Measurements from ENCODE around the gene SLC40A1.

SLC40A1 gene

DNA sequence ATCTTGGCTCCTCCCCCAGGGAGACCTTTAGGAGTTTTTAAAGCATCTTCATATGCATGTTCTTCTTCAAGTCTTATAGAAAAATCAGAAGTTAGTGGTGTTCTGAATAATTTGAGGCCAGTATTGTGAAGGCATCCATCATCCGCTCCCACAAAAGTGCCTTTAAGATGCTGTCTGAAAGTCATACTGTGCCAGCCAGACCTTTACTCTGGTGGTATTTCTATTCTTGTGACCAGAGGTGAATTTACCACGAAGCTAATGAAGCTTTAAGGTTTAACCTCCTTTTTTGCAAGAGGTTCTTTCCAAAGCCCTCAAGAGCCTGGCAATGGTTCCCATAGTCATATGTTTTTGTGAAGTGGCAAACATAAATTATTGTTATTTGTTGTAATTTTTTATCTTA is 54.3 kb downstream of the SLC40A1 start:
- no peaks in the 10 kb centered on the region for H3K4me1 ChIP-seq (ENCODE audit: control insufficient read depth, insufficient read depth, low read length, unreplicated experiment)
- H2AFZ ChIP-seq (ENCODE audit: low read length, unreplicated experiment), result no peak overlapping the region

DNA sequence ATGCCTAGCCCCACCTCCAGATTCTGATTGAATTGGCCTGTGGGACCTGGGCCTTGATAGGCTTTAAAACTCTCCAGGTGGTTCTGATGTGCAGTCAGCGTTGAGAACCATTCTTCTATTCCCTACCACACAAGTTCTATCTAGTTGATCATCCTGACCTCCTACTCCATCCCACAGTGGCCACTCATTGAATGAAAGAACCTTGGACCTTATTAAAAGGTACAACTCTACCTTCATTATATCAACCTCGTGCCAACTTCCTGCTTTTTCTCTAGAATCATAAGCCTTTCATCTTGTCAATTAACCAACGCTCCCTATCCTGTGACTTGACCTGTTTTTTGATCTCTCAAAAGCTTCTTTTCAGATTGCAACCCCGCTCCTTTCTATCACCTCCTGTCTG is 55.8 kb downstream of the SLC40A1 start:
- H3K79me2 ChIP-seq (ENCODE audit: control insufficient read depth, insufficient read depth, low read length, unreplicated experiment), result no peaks in the 10 kb centered on the region
- no peaks in the 10 kb centered on the region for H3K36me3 ChIP-seq (ENCODE audit: insufficient read depth, low read length)
- H3K4me1 ChIP-seq (ENCODE audit: control insufficient read depth, insufficient read depth, low read length, unreplicated experiment), result no peaks in the 10 kb centered on the region
- H3K27me3 ChIP-seq (ENCODE audit: insufficient read depth, low read length), result no peaks in the 10 kb centered on the region
- no peak overlapping the region for H2AFZ ChIP-seq (ENCODE audit: low read length, unreplicated experiment)
- no peak overlapping the region for H3K27ac ChIP-seq (ENCODE audit: low read depth, low read length)
- H3K4me3 ChIP-seq (ENCODE audit: low read depth, low read length), result no peak overlapping the region

More for the DNA sequence above, 54.3 kb downstream of the SLC40A1 start:
- Histone ChIP-seq H3K27ac (ENCODE audit: low read depth, low read length) (no peak overlapping the region), H3K4me3 (ENCODE audit: low read depth, low read length) (no peak overlapping the region), H3K36me3 (ENCODE audit: insufficient read depth, low read length) (no peaks in the 10 kb centered on the region), H3K27me3 (ENCODE audit: insufficient read depth, low read length) (no peaks in the 10 kb centered on the region), H3K79me2 (ENCODE audit: control insufficient read depth, insufficient read depth, low read length, unreplicated experiment) (no peaks in the 10 kb centered on the region)

DNA sequence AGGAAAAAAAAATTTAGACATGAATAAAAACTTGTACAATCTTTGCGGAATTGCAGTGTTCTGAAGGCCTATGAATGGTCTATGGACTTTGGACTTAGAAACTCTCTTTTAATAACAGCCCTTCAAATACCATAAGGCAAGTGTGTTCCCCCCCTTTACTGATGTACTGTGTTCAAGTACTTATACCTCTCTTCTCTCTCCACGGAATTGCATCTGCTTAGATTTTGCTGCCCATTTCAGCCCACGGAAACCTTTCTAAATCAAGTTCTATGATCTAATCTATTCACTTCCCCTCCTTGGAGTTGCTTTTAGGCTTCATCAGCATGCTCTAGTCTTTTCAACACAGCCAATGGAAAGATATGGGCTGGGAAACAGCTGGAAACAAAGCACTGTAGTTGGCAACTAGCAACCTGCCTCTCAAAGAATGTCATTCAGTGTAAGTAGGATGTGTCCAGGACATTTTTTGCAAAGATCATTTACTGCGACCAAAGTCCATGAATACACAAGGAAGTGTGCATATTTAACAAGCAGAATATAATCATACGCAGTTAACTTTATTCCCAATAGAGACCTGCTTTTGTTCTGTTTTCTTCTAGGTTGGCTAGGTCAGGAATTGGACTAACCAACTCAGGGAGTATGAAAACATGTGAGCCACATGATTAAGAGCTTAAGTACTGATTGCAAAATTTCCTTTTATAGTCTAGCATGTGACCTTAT is 58.0 kb downstream of the SLC40A1 start:
- H3K27me3 ChIP-seq (ENCODE audit: insufficient read depth, low read length), result no peaks in the 10 kb centered on the region
- H3K36me3 ChIP-seq (ENCODE audit: insufficient read depth, low read length), result no peaks in the 10 kb centered on the region
- H3K4me3 ChIP-seq (ENCODE audit: low read depth, low read length), result no peak overlapping the region
- no peak overlapping the region for H3K27ac ChIP-seq (ENCODE audit: low read depth, low read length)
- no peaks in the 10 kb centered on the region for H3K4me1 ChIP-seq (ENCODE audit: control insufficient read depth, insufficient read depth, low read length, unreplicated experiment)
- H2AFZ ChIP-seq (ENCODE audit: low read length, unreplicated experiment), result no peak overlapping the region
- H3K79me2 ChIP-seq (ENCODE audit: control insufficient read depth, insufficient read depth, low read length, unreplicated experiment), result no peaks in the 10 kb centered on the region

DNA sequence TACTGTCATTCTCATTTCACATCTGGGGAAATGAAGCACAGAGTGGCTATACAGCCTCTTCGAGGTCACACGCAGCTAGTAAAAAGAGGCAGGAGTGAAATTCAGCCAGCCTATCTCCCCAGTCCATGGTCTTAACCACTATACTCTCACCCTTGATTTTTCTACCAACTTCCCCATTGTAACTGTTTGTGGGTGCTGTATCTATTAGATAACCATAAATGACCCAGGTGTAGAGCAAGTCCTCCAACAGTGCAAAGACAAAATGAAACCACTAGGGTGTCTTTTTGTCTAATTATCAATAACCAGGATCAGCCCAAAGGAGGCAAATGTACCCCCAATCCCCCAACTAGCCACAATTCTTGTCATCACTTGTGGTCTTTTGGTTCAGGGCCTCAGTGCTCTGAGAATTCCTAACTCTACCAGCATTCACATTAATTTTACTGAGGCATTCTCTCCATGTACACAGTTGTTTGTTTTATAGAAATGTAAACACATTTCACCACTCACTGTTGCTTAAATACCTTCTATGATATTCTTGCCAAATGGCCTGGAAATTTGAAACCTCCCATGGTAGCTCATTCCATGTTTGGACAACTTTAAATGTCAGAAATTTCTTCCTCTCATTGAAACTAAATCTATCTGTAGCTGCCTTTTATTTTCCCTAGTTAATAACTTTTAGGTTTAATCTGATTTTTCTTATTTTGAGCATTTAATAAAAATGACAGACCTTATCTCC is 58.7 kb downstream of the SLC40A1 start:
- Histone ChIP-seq H3K27me3 (ENCODE audit: insufficient read depth, low read length) (no peaks in the 10 kb centered on the region), H3K4me1 (ENCODE audit: control insufficient read depth, insufficient read depth, low read length, unreplicated experiment) (no peaks in the 10 kb centered on the region), H3K79me2 (ENCODE audit: control insufficient read depth, insufficient read depth, low read length, unreplicated experiment) (no peaks in the 10 kb centered on the region), H3K27ac (ENCODE audit: low read depth, low read length) (no peak overlapping the region), H3K36me3 (ENCODE audit: insufficient read depth, low read length) (no peaks in the 10 kb centered on the region), H2AFZ (ENCODE audit: low read length, unreplicated experiment) (no peak overlapping the region), H3K4me3 (ENCODE audit: low read depth, low read length) (no peak overlapping the region)

DNA sequence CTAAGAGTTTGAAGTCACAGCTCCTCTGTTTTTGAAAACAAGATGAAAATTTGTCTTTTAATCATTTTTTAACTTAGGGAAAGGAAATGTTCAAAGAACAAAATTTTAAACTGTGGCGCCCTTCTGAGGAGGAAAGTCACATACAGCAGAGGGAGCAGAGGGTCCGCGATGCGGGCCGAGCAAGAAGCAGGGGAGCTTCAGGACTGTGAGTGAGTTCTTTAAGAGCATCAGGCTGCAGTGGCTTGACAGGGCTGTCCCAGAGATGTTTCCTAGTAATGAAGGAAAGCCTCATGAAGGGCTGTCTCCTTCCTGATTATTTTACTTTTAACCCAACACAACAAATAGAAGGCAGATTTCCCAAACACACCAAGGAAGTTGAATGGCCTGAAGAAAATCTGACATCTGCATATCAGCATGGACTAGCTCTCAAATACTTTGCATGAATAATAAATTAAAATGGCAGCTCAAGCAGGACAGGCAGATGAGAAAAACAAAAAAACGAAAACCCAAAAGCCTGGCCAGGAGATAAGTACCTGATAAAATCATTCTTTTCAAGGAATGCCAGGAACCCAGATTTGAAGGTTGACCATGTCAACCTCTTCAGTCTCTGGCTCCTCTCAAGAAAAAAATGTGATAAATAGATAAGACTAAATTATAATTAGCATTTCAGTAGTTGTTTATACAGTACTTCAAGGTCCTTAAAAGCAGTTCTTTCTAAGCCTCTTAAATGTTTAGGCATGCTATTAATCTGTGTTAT is 60.8 kb downstream of the SLC40A1 start:
- no peak overlapping the region for H3K27ac ChIP-seq (ENCODE audit: low read depth, low read length)
- H2AFZ ChIP-seq (ENCODE audit: low read length, unreplicated experiment), result no peak overlapping the region
- no peaks in the 10 kb centered on the region for H3K36me3 ChIP-seq (ENCODE audit: insufficient read depth, low read length)
- no peaks in the 10 kb centered on the region for H3K79me2 ChIP-seq (ENCODE audit: control insufficient read depth, insufficient read depth, low read length, unreplicated experiment)
- H3K27me3 ChIP-seq (ENCODE audit: insufficient read depth, low read length), result no peaks in the 10 kb centered on the region
- H3K4me3 ChIP-seq (ENCODE audit: low read depth, low read length), result no peak overlapping the region
- H3K4me1 ChIP-seq (ENCODE audit: control insufficient read depth, insufficient read depth, low read length, unreplicated experiment), result no peaks in the 10 kb centered on the region

DNA sequence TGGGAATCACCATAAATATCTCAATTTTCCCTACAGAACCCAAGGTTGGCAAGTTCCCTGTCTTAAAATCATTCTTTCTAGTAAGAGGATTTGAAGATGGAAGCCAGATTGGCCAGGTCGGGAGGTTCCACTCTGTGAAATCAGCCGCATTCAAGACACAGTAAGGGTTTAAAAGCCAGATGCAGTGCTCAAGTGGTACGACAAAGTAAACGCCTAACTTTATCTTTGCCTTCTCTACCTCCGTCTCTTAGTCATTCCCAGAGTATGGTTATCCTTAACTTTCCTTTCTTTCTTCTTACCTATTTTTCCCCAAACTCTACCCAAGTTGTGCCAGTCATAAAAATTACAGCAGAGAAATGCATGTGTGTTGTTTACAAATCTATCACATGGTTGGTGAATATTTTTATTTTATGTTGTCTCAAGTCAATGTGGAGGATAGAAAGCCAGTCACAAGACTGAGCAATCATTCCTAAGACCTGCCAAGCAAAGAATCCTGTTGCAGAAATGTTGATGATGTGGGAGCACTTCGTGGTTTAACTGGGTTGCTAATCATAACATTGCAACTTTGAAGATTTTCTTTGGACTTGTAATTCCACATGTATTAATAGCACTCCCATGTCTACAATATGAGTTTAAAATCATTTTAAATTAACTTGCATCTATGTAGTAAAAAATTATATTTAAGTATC is 62.6 kb downstream of the SLC40A1 start:
- no peak overlapping the region for H3K4me3 ChIP-seq (ENCODE audit: low read depth, low read length)
- H3K27me3 ChIP-seq (ENCODE audit: insufficient read depth, low read length), result no peaks in the 10 kb centered on the region
- H2AFZ ChIP-seq (ENCODE audit: low read length, unreplicated experiment), result no peak overlapping the region
- no peaks in the 10 kb centered on the region for H3K36me3 ChIP-seq (ENCODE audit: insufficient read depth, low read length)
- H3K79me2 ChIP-seq (ENCODE audit: control insufficient read depth, insufficient read depth, low read length, unreplicated experiment), result no peaks in the 10 kb centered on the region
- H3K27ac ChIP-seq (ENCODE audit: low read depth, low read length), result no peak overlapping the region
- no peaks in the 10 kb centered on the region for H3K4me1 ChIP-seq (ENCODE audit: control insufficient read depth, insufficient read depth, low read length, unreplicated experiment)

DNA sequence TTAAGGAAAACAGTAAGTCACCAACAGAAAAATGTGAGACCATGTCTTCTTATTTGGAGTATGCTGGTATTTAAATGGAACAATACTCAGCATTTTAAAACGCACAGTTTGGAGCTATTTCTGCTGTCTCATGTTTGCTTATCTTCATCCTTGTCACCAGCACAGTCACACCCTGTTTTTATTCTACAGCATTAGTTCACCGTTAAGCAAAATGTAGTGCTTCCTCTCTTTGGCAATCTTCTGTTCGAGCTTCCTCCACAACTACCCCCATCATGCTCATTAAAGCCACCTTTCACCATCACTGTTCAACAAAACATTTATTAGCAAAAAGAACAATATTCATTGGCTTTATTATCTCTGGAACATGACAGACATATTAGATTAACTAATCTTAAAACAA is 64.0 kb downstream of the SLC40A1 start:
- Histone ChIP-seq H2AFZ (ENCODE audit: low read length, unreplicated experiment) (no peak overlapping the region), H3K79me2 (ENCODE audit: control insufficient read depth, insufficient read depth, low read length, unreplicated experiment) (no peaks in the 10 kb centered on the region), H3K36me3 (ENCODE audit: insufficient read depth, low read length) (no peaks in the 10 kb centered on the region), H3K27ac (ENCODE audit: low read depth, low read length) (no peak overlapping the region), H3K4me1 (ENCODE audit: control insufficient read depth, insufficient read depth, low read length, unreplicated experiment) (no peaks in the 10 kb centered on the region), H3K27me3 (ENCODE audit: insufficient read depth, low read length) (no peaks in the 10 kb centered on the region), H3K4me3 (ENCODE audit: low read depth, low read length) (no peak overlapping the region)

DNA sequence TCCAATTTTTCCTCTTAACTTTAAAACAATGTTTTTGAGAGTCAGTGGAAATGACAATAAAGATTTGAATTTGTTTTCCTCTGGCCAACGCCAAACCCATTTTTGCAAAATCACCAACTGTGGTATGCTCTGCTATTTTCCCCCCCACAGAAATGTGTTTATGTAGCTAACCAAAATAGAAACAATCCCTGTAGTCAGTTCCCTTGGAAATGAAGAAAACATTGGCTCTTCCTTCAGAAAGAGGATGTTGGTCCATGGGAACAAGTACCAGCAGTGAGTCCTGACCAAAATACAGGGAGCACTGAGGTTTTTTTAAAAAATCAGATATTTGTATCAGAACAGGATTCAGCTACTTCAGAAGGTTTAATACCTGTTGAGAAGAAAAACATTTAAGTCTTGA is 65.3 kb downstream of the SLC40A1 start:
- H3K4me1 ChIP-seq (ENCODE audit: control insufficient read depth, insufficient read depth, low read length, unreplicated experiment), result no peaks in the 10 kb centered on the region
- H3K4me3 ChIP-seq (ENCODE audit: low read depth, low read length), result no peak overlapping the region
- H3K27me3 ChIP-seq (ENCODE audit: insufficient read depth, low read length), result no peaks in the 10 kb centered on the region
- no peak overlapping the region for H2AFZ ChIP-seq (ENCODE audit: low read length, unreplicated experiment)
- H3K79me2 ChIP-seq (ENCODE audit: control insufficient read depth, insufficient read depth, low read length, unreplicated experiment), result no peaks in the 10 kb centered on the region
- H3K36me3 ChIP-seq (ENCODE audit: insufficient read depth, low read length), result no peaks in the 10 kb centered on the region
- no peak overlapping the region for H3K27ac ChIP-seq (ENCODE audit: low read depth, low read length)

DNA sequence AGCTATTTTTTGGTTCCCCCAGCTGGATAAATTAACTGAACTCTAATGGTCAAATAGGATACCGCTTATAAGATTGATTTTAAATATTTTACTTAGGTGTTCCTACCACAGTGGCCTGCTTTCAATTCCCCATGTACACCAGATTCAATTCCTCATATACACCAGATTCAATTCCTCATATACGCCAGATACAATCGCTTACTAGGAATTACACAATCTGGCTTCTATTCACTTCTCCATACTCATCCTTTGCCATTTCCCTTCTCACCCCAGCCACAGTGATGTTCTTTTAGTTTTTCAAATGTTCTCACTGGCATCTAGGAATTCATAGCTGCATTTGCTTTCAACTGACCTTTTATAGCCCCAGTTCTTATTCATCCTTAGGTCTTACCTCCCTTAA is 66.5 kb downstream of the SLC40A1 start:
- Histone ChIP-seq H3K4me1 (ENCODE audit: control insufficient read depth, insufficient read depth, low read length, unreplicated experiment) (no peaks in the 10 kb centered on the region), H3K27ac (ENCODE audit: low read depth, low read length) (no peak overlapping the region), H3K4me3 (ENCODE audit: low read depth, low read length) (no peak overlapping the region), H3K27me3 (ENCODE audit: insufficient read depth, low read length) (no peaks in the 10 kb centered on the region), H3K36me3 (ENCODE audit: insufficient read depth, low read length) (no peaks in the 10 kb centered on the region), H3K79me2 (ENCODE audit: control insufficient read depth, insufficient read depth, low read length, unreplicated experiment) (no peaks in the 10 kb centered on the region), H2AFZ (ENCODE audit: low read length, unreplicated experiment) (no peak overlapping the region)

DNA sequence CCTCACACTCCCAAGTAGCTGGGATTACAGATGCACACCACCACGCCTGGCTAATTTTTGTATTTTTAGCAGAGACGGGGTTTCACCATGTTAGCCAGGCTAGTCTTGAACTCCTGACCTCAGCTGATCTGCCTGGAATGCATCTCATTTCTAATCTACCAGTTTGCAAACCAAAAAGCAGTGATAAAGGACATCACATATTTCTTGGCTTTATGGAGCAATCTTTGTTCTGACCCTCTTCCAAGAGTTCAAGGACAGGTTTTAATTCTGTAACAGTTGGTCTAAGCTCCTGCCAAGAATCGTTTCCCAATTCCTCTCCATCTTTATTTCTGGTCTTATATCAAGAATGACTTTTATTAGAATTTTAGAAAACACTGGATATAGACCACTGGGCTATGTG is 67.7 kb downstream of the SLC40A1 start:
- no peaks in the 10 kb centered on the region for H3K4me1 ChIP-seq (ENCODE audit: control insufficient read depth, insufficient read depth, low read length, unreplicated experiment)

More for the DNA sequence above, 67.7 kb downstream of the SLC40A1 start:
- H3K79me2 ChIP-seq (ENCODE audit: control insufficient read depth, insufficient read depth, low read length, unreplicated experiment), result no peaks in the 10 kb centered on the region
- H3K4me3 ChIP-seq (ENCODE audit: low read depth, low read length), result no peak overlapping the region
- H3K36me3 ChIP-seq (ENCODE audit: insufficient read depth, low read length), result no peaks in the 10 kb centered on the region
- H3K27me3 ChIP-seq (ENCODE audit: insufficient read depth, low read length), result no peaks in the 10 kb centered on the region
- no peak overlapping the region for H2AFZ ChIP-seq (ENCODE audit: low read length, unreplicated experiment)
- no peak overlapping the region for H3K27ac ChIP-seq (ENCODE audit: low read depth, low read length)

All from ACC112 (cell line).